Stimulated activated CD4-positive, alpha-beta T cell treated with anti-CD3 and anti-CD28 coated beads, TNF-alpha, amount 100 ng/mL, for 1 hour (primary cell): Measurements from ENCODE around the gene PGGHG.
"Not testable (repeated sequence)": the region's sequence is repeated elsewhere in the genome, so short reads cannot be mapped to it uniquely, and the experiment has no call there.

Source experiments
- DNase-seq, 3 donors: peaks; one replicate each; pipeline ENCODE4 v3.0.0-alpha.2; 2020; ENCODE audit warnings: low read depth in 3 of 3, low spot score in 1 of 3

PGGHG gene

GRCh38 chr11:297586-298405, 8.9 kb downstream of the PGGHG start:
- no peak for DNase-seq

GRCh38 chr11:298406-299065, 9.6 kb downstream of the PGGHG start:
- no peak for DNase-seq

- DNase-seq, result no peak
Measured at GRCh38 chr11:299081-299891, 10.4 kb downstream of the PGGHG start, which contains the start of gene IFITM5. Gene IFITM5 (minus strand): TSS chr11:299526. CDS start chr11:299490, 36 bp downstream.

- no peak for DNase-seq
Measured at GRCh38 chr11:299951-300735, 11.2 kb downstream of the PGGHG start.

- no peak for DNase-seq
Measured at GRCh38 chr11:303363-303762, 14.4 kb downstream of the PGGHG start.

- no peak for DNase-seq
Measured at GRCh38 chr11:304061-304506, 15.2 kb downstream of the PGGHG start.

GRCh38 chr11:304915-305843, 16.3 kb downstream of the PGGHG start:
- no peak for DNase-seq

GRCh38 chr11:305844-306211, 16.9 kb downstream of the PGGHG start:
- DNase-seq, result no peak

GRCh38 chr11:306645-307371, 17.9 kb downstream of the PGGHG start:
- no peak for DNase-seq

GRCh38 chr11:307766-308708, 19.1 kb downstream of the PGGHG start, which contains the start of gene IFITM2:
Gene IFITM2 (plus strand): TSS chr11:307816. CDS start chr11:308193, 377 bp downstream.
- DNase-seq, result not testable (repeated sequence)

GRCh38 chr11:308740-309665, 20.1 kb downstream of the PGGHG start:
- DNase-seq, result not testable (repeated sequence)

GRCh38 chr11:309979-310572, 21.1 kb downstream of the PGGHG start:
- DNase-seq, result not testable (repeated sequence)

GRCh38 chr11:311013-311748, 22.3 kb downstream of the PGGHG start:
- not testable (repeated sequence) for DNase-seq

- DNase-seq, result no peak
Measured at GRCh38 chr11:312092-312816, 23.3 kb downstream of the PGGHG start.

- DNase-seq, result no peak
Measured at GRCh38 chr11:313304-313786, 24.4 kb downstream of the PGGHG start.
